GM15510 (cell line): Measurements from ENCODE around the gene PRELP.

Experiments
- POLR2A ChIP-seq: IDR thresholded peaks from 3 replicates; pipeline ENCODE4 v1.6.1; 2011; ENCODE audit warnings: borderline replicate concordance; ENCODE audit not compliant: insufficient read length; ENCODE audit errors: extremely low read depth

PRELP gene

DNA sequence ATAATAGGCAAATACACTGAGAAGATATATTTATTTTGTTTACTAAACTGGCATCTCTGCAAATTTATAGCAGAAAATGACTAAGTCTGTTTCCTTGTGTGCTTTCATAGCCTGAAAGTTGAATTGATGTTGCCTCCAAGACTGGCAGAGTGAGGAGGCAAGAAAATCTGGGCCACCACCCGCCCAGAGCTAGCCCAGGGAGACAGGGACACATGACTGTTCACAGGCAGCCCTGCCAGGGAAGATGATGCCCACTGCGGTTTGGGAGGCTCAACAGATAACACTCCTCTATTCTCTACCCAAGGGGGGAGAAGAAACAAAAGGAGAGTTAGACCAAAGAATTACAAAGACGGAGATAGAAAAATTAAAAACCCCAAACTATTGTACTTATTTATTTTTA, 55.5 kb downstream of the PRELP start:
- TF ChIP-seq POLR2A, result no peak

- TF ChIP-seq POLR2A, result no peak
These were observed 58.4 kb downstream of the PRELP start for GRCh38 chr1:203534012-203534411.

GRCh38 chr1:203534526-203534925, 58.9 kb downstream of the PRELP start:
- TF ChIP-seq POLR2A, result no peak

- no peak for TF ChIP-seq POLR2A
These were observed 61.0 kb downstream of the PRELP start for GRCh38 chr1:203536575-203536974.

DNA sequence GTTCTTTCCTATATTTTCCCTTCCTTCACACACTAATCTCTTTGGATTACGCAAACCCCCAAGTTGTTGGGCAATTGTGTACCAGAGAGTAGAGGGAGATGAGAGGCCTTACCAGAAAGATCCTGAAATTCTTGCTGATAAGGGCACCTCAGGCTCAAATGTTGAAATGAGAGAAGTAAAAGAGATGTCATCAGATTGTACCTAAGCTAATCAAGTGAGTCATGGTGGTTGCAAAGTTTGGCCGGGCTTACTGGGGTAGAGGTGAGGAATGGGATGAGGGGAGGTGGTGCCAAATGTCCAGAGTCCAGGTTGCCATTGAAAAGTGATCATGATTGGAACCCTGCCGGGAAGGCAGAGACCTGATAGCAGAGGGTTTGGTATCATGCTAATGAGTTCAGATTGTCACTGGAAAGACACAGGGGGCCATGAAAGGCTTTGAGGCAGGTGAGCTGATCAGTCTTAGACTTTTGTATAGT, 61.4 kb downstream of the PRELP start:
- TF ChIP-seq POLR2A, result no peak

GRCh38 chr1:203537806-203538464, 62.3 kb downstream of the PRELP start:
- TF ChIP-seq POLR2A, result no peak

GRCh38 chr1:203538726-203539125, 63.1 kb downstream of the PRELP start:
- TF ChIP-seq POLR2A, result no peak

DNA sequence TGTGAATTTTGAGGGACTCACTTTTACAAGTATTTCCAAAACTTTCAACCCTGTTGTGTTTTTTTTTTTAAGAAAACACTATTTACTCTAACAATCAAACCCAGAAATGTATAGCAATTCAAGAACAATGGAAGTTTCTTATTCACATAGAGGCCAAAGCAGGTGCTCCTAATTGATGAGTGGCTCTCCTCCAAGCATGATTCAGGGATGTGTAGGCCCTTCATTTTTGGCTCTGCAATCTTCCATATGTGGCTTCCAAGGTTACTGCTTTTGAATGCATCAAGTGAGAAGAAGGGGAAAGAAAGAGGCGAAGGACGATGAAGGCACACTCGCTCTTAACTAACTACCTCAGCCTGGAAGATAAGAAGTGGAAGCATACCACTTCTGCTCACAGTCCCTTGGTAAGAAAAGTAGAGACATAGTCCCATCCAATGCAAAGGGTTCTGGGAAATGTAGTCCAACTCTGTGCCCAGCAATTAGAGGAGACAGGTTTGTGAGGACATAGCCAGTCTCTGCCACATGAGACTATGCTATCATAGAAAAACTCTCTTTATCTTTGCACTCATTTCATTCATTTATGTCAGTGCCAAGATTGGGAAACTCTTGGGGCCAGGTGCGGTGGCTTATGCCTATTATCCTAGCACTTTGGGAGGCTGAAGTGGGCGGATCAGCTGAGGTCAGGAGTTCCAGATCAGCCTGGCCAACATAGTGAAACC, 64.4 kb downstream of the PRELP start:
- no peak for TF ChIP-seq POLR2A
